ENCODE results near the gene KRT84.

Gene KRT84

GRCh38 chr12:52402873-52403540 is 17.6 kb upstream of the KRT84 start:
- H3K27ac Mint-ChIP-seq: no peak overlapping the region

GRCh38 chr12:52402377-52402776 is 16.9 kb upstream of the KRT84 start:
- no peak overlapping the region for H3K4me3 Mint-ChIP-seq

More at GRCh38 chr12:52402873-52403540, 17.6 kb upstream of the KRT84 start:
- H3K4me3 Mint-ChIP-seq: no peak overlapping the region
- H3K4me1 Mint-ChIP-seq (ENCODE audit: low read depth): peaks cover 5% of the 10 kb centered on the region
- no peaks in the 10 kb centered on the region for H3K27me3 Mint-ChIP-seq
- no peaks in the 10 kb centered on the region for H3K36me3 Mint-ChIP-seq (ENCODE audit: low read depth)
- H3K9me3 Mint-ChIP-seq: no peaks in the 10 kb centered on the region
- intact Hi-C loops (cut with micrococcal nuclease): no loop called here

GRCh38 chr12:52401926-52402325 is 16.5 kb upstream of the KRT84 start:
- H3K4me1 Mint-ChIP-seq (ENCODE audit: low read depth): peaks cover 5% of the 10 kb centered on the region
- no peaks in the 10 kb centered on the region for H3K9me3 Mint-ChIP-seq

More at GRCh38 chr12:52402377-52402776, 16.9 kb upstream of the KRT84 start:
- Mint-ChIP-seq H3K4me1 (ENCODE audit: low read depth) (peaks cover 5% of the 10 kb centered on the region), H3K9me3 (no peaks in the 10 kb centered on the region), H3K36me3 (ENCODE audit: low read depth) (no peaks in the 10 kb centered on the region), H3K27ac (no peak overlapping the region), H3K27me3 (peaks cover 2% of the 10 kb centered on the region)
- intact Hi-C loops (cut with micrococcal nuclease): no loop called here

GRCh38 chr12:52401526-52401925 is 16.1 kb upstream of the KRT84 start:
- H3K36me3 Mint-ChIP-seq (ENCODE audit: low read depth): no peaks in the 10 kb centered on the region
- H3K4me3 Mint-ChIP-seq: no peak overlapping the region
- H3K27me3 Mint-ChIP-seq: peaks cover 6% of the 10 kb centered on the region
- H3K9me3 Mint-ChIP-seq: no peaks in the 10 kb centered on the region
- intact Hi-C loops (cut with micrococcal nuclease): no loop called here
- H3K27ac Mint-ChIP-seq: no peak overlapping the region
- H3K4me1 Mint-ChIP-seq (ENCODE audit: low read depth): peaks cover 5% of the 10 kb centered on the region

More at GRCh38 chr12:52401926-52402325, 16.5 kb upstream of the KRT84 start:
- intact Hi-C loops (cut with micrococcal nuclease): no loop called here
- Mint-ChIP-seq H3K4me3 (no peak overlapping the region), H3K27me3 (peaks cover 4% of the 10 kb centered on the region), H3K27ac (no peak overlapping the region), H3K36me3 (ENCODE audit: low read depth) (no peaks in the 10 kb centered on the region)

GRCh38 chr12:52400906-52401305 is 15.5 kb upstream of the KRT84 start:
- no peaks in the 10 kb centered on the region for H3K9me3 Mint-ChIP-seq
- H3K27ac Mint-ChIP-seq: no peak overlapping the region
- intact Hi-C loops (cut with micrococcal nuclease): no loop called here
- no peak overlapping the region for H3K4me3 Mint-ChIP-seq
- H3K27me3 Mint-ChIP-seq: peaks cover 6% of the 10 kb centered on the region
- no peaks in the 10 kb centered on the region for H3K36me3 Mint-ChIP-seq (ENCODE audit: low read depth)
- peaks cover 5% of the 10 kb centered on the region for H3K4me1 Mint-ChIP-seq (ENCODE audit: low read depth)

- Mint-ChIP-seq H3K9me3 (no peaks in the 10 kb centered on the region), H3K27ac (no peak overlapping the region), H3K36me3 (ENCODE audit: low read depth) (no peaks in the 10 kb centered on the region), H3K4me3 (no peak overlapping the region), H3K27me3 (peaks cover 10% of the 10 kb centered on the region), H3K4me1 (ENCODE audit: low read depth) (peaks cover 5% of the 10 kb centered on the region)
- intact Hi-C loops (cut with micrococcal nuclease): no loop called here
Observed at GRCh38 chr12:52399756-52400155, 14.3 kb upstream of the KRT84 start.

- peaks cover 4% of the 10 kb centered on the region for H3K4me1 Mint-ChIP-seq (ENCODE audit: low read depth)
- intact Hi-C loops (cut with micrococcal nuclease): no loop called here
- no peak overlapping the region for H3K27ac Mint-ChIP-seq
- H3K36me3 Mint-ChIP-seq (ENCODE audit: low read depth): no peaks in the 10 kb centered on the region
- no peak overlapping the region for H3K4me3 Mint-ChIP-seq
- no peaks in the 10 kb centered on the region for H3K9me3 Mint-ChIP-seq
- H3K27me3 Mint-ChIP-seq: peaks cover 10% of the 10 kb centered on the region
Observed at GRCh38 chr12:52398176-52398575, 12.7 kb upstream of the KRT84 start.

GRCh38 chr12:52396656-52397055 is 11.2 kb upstream of the KRT84 start:
- Mint-ChIP-seq H3K9me3 (no peaks in the 10 kb centered on the region), H3K27ac (no peak overlapping the region), H3K27me3 (peaks cover 10% of the 10 kb centered on the region), H3K36me3 (ENCODE audit: low read depth) (no peaks in the 10 kb centered on the region), H3K4me3 (no peak overlapping the region), H3K4me1 (ENCODE audit: low read depth) (no peaks in the 10 kb centered on the region)
- intact Hi-C loops (cut with micrococcal nuclease): no loop called here

- no peaks in the 10 kb centered on the region for H3K36me3 Mint-ChIP-seq (ENCODE audit: low read depth)
- intact Hi-C loops (cut with micrococcal nuclease): no loop called here
- H3K4me1 Mint-ChIP-seq (ENCODE audit: low read depth): no peaks in the 10 kb centered on the region
- no peak overlapping the region for H3K4me3 Mint-ChIP-seq
- H3K27me3 Mint-ChIP-seq: peaks cover 10% of the 10 kb centered on the region
- H3K9me3 Mint-ChIP-seq: no peaks in the 10 kb centered on the region
- H3K27ac Mint-ChIP-seq: no peak overlapping the region
Observed at GRCh38 chr12:52395761-52396434, 10.4 kb upstream of the KRT84 start.

GRCh38 chr12:52394836-52395405 is 9.5 kb upstream of the KRT84 start:
- intact Hi-C loops (cut with micrococcal nuclease): no loop called here
- Mint-ChIP-seq H3K4me1 (ENCODE audit: low read depth) (peaks cover 5% of the 10 kb centered on the region), H3K36me3 (ENCODE audit: low read depth) (no peaks in the 10 kb centered on the region), H3K27me3 (peaks cover 10% of the 10 kb centered on the region), H3K4me3 (no peak overlapping the region), H3K27ac (no peak overlapping the region), H3K9me3 (no peaks in the 10 kb centered on the region)

GRCh38 chr12:52392465-52393007 is 7.1 kb upstream of the KRT84 start:
- Mint-ChIP-seq H3K4me1 (ENCODE audit: low read depth) (peaks cover 5% of the 10 kb centered on the region), H3K4me3 (no peak overlapping the region), H3K27me3 (peaks cover 14% of the 10 kb centered on the region), H3K36me3 (ENCODE audit: low read depth) (no peaks in the 10 kb centered on the region), H3K27ac (no peak overlapping the region), H3K9me3 (no peaks in the 10 kb centered on the region)
- intact Hi-C loops (cut with micrococcal nuclease): no loop called here

- no peaks in the 10 kb centered on the region for H3K9me3 Mint-ChIP-seq
- H3K4me1 Mint-ChIP-seq (ENCODE audit: low read depth): peaks cover 5% of the 10 kb centered on the region
- no peak overlapping the region for H3K27ac Mint-ChIP-seq
- peaks cover 10% of the 10 kb centered on the region for H3K27me3 Mint-ChIP-seq
- no peaks in the 10 kb centered on the region for H3K36me3 Mint-ChIP-seq (ENCODE audit: low read depth)
- intact Hi-C loops (cut with micrococcal nuclease): no loop called here
- H3K4me3 Mint-ChIP-seq: no peak overlapping the region
Observed at GRCh38 chr12:52391618-52392002, 6.2 kb upstream of the KRT84 start.

GRCh38 chr12:52390739-52391617 is 5.5 kb upstream of the KRT84 start:
- H3K27ac Mint-ChIP-seq: no peak overlapping the region
- H3K36me3 Mint-ChIP-seq (ENCODE audit: low read depth): no peaks in the 10 kb centered on the region
- H3K27me3 Mint-ChIP-seq: peaks cover 10% of the 10 kb centered on the region
- intact Hi-C loops (cut with micrococcal nuclease): no loop called here
- no peaks in the 10 kb centered on the region for H3K9me3 Mint-ChIP-seq
- H3K4me1 Mint-ChIP-seq (ENCODE audit: low read depth): peaks cover 5% of the 10 kb centered on the region
- H3K4me3 Mint-ChIP-seq: no peak overlapping the region

Data from dendritic cell treated with granulocyte-macrophage colony-stimulating factor and Interleukin-4, amounts not matched to agents 40 ng/mL and 50 ng/mL, for 4 days (primary cell).